Heart left ventricle (tissue), 13 donors: ENCODE measurements around the gene P3R3URF.

Experiments
- CTCF ChIP-seq, 12 donors: fragments of 200-600 bp; sonication (generic) in 4 of 12; IDR thresholded peaks; one replicate each; pipeline versions ENCODE4 v1.5.0 to v1.8.0; 2018 to 2022; ENCODE audit warnings: antibody characterized with exemption in 12 of 12, mild to moderate bottlenecking in 5 of 12
- POLR2A ChIP-seq, 2 donors: fragments of 450-650 bp; IDR thresholded peaks; one replicate each; pipeline ENCODE4 v1.6.1; 2017; ENCODE audit warnings: antibody characterized with exemption in 2 of 2, mild to moderate bottlenecking in 2 of 2, moderate library complexity in 2 of 2
- donor health status: ischemic (EF 13 %, LVEDD 7.1; RV severe dilation, severe dysfunction).
- donor health status: DM: no; HTN: yes; CAD: no.
- donor health status: DM: no; HTN: no; CAD: no.
- donor health status: ischemic (EF 25% LVEDD 6.9; RV normal size, moderate dysfunction).
- donor health status: ischemic (EF 25% LVEDD 5.7; RV mildly dilated, moderate dysfunction).
- donor health status: ischemic (EF 35%, LVEDD 5.7; RV mildly dilated, moderate dysfunction).
- donor health status: nonischemic (EF 11% LVEDD 7.7; RV severe dilation, severe dysfunction).
- donor health status: DM: yes; HTN: yes; CAD: no.
- donor health status: PGD.
- donor health status: ischemic (EF 29% LVEDD 5.4; RV normal size, mild dysfunction).
- donor health status: nonischemic (EF 23%, LVEDD 6.1; RV moderate dilation, normal function).

- TF ChIP-seq CTCF (IDR thresholded peaks at IDR 0.05), result peak in 5 of 12 donors; percentile 8 to 40 (median 26)
- TF ChIP-seq POLR2A (IDR thresholded peaks at IDR 0.05), result peak in 1 of 2 donors; percentile 73
Observed at GRCh38 chr1:46197964-46198811, 21.9 kb upstream of the P3R3URF start, which contains the start of gene POMGNT1.
